ENCODE measurements around the gene ZNF133. TPM values are rescaled to one million over a fixed set of nuclear protein-coding genes. Genes with fewer than 3 reads are reported as not detected.

Gene ZNF133
- total RNA-seq, 1 experiment from 2014 or later, result 30.4 TPM

DNA sequence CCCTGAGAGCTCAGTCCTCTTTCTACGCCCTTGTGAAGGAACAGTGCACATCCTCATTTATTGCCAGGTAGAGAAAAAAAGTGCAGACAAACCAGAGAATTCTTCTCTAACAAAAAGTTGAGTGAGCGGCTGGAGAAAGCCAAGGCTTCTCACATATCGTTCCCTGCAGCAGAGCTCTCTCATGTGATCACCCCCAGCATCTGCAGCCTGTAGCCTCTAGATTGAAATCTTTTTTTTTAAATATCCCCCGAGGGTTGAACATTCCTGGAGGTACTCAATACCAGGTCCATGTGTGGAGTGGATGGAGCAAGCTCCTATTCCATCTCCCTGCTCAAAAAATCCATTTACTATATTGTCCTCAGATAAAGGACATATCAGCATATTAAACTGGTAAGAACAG, 22.9 kb upstream of the ZNF133 start:
- Mint-ChIP-seq H3K36me3 (ENCODE audit: insufficient read depth, unreplicated experiment) (no peaks in the 10 kb centered on the region), H3K27ac (ENCODE audit: low read depth, unreplicated experiment) (no peak overlapping the region), H3K4me1 (ENCODE audit: insufficient read depth, unreplicated experiment) (peaks cover 14% of the 10 kb centered on the region), H3K9me3 (ENCODE audit: unreplicated experiment) (no peaks in the 10 kb centered on the region), H3K4me3 (ENCODE audit: unreplicated experiment) (no peak overlapping the region), H3K27me3 (ENCODE audit: insufficient read depth, unreplicated experiment) (no peaks in the 10 kb centered on the region)
- intact Hi-C loops (cut with micrococcal nuclease), result no loop called here
- no TSS peak for BruUV-seq (replicated peaks)
- no peak for DNase-seq (ENCODE audit: unreplicated experiment)
- CTCF ChIA-PET, result interaction anchor here (0.6 kb wide), 3 partner anchors 156 to 1537 kb away, joined by 3 to 4 read pairs (median 3); no protein-coding TSS in a partner anchor
- TF ChIP-seq, protein P1, sequence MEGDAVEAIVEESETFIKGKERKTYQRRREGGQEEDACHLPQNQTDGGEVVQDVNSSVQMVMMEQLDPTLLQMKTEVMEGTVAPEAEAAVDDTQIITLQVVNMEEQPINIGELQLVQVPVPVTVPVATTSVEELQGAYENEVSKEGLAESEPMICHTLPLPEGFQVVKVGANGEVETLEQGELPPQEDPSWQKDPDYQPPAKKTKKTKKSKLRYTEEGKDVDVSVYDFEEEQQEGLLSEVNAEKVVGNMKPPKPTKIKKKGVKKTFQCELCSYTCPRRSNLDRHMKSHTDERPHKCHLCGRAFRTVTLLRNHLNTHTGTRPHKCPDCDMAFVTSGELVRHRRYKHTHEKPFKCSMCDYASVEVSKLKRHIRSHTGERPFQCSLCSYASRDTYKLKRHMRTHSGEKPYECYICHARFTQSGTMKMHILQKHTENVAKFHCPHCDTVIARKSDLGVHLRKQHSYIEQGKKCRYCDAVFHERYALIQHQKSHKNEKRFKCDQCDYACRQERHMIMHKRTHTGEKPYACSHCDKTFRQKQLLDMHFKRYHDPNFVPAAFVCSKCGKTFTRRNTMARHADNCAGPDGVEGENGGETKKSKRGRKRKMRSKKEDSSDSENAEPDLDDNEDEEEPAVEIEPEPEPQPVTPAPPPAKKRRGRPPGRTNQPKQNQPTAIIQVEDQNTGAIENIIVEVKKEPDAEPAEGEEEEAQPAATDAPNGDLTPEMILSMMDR (IDR thresholded peaks at IDR 0.05; ENCODE audit: unreplicated experiment), result no peak
- POLR2A ChIA-PET, result interaction anchor here (0.6 kb wide), 1 partner anchor 595 kb away, joined by 3 read pairs; no protein-coding TSS in a partner anchor

DNA sequence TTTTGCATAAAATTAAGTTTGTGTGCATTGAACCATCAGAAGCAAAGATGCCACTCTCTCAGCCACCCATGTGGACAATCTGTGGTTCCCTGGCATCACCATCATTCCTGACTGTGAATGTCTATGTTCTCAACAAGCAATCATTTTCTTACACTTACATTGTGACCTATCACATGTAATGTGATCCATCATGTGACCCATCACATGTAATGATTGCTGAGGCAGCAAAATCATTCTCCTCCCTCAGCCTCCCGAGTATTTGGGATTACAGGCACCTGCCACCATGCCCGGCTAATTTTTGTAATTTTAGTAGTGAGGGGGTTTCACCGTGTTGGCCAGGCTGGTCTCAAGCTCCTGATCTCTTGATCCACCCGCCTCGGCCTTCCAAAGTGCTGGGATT, 22.0 kb upstream of the ZNF133 start:
- TF ChIP-seq, protein P1 (IDR thresholded peaks at IDR 0.05; ENCODE audit: unreplicated experiment), result no peak
- H3K4me3 Mint-ChIP-seq (ENCODE audit: unreplicated experiment), result no peak overlapping the region
- H3K36me3 Mint-ChIP-seq (ENCODE audit: insufficient read depth, unreplicated experiment), result no peaks in the 10 kb centered on the region
- intact Hi-C loops (cut with micrococcal nuclease), result no loop called here
- BruUV-seq (replicated peaks), result no TSS peak
- H3K27me3 Mint-ChIP-seq (ENCODE audit: insufficient read depth, unreplicated experiment), result no peaks in the 10 kb centered on the region
- H3K9me3 Mint-ChIP-seq (ENCODE audit: unreplicated experiment), result no peaks in the 10 kb centered on the region
- H3K27ac Mint-ChIP-seq (ENCODE audit: low read depth, unreplicated experiment), result no peak overlapping the region
- DNase-seq (ENCODE audit: unreplicated experiment), result no peak
- ChIA-PET CTCF (no interaction called here), POLR2A (no interaction called here)
- H3K4me1 Mint-ChIP-seq (ENCODE audit: insufficient read depth, unreplicated experiment), result peaks cover 14% of the 10 kb centered on the region

DNA sequence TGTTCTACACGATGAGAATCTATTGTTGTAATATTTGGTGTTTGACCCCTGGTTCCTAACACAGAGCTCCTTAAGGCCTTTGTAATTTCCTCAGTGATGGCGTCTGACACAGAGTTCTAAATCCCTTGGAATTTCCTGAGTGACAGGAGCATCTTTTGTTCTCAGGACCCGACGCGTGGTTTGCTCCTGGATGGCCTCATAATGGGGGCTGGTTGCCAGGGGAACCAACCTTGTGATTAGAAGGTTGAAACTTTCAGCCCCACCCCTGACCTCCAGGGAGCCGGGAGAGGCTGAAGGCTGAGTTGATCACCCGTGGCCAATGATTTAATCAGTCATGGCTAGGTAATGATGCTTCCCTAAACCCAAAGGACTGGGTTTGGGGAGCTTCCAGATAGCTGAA, 20.5 kb upstream of the ZNF133 start:
- no peaks in the 10 kb centered on the region for H3K9me3 Mint-ChIP-seq (ENCODE audit: unreplicated experiment)
- TF ChIP-seq, protein P1 (IDR thresholded peaks at IDR 0.05; ENCODE audit: unreplicated experiment), result no peak
- no peak overlapping the region for H3K4me3 Mint-ChIP-seq (ENCODE audit: unreplicated experiment)
- no peak overlapping the region for H3K27ac Mint-ChIP-seq (ENCODE audit: low read depth, unreplicated experiment)
- no TSS peak for BruUV-seq (replicated peaks)
- H3K36me3 Mint-ChIP-seq (ENCODE audit: insufficient read depth, unreplicated experiment), result no peaks in the 10 kb centered on the region
- H3K27me3 Mint-ChIP-seq (ENCODE audit: insufficient read depth, unreplicated experiment), result no peaks in the 10 kb centered on the region
- ChIA-PET POLR2A (interaction anchor here (1.2 to 1.8 kb wide), 2 partner anchors 12 to 266 kb away, joined by 3 to 6 read pairs; no protein-coding TSS in a partner anchor), CTCF (interaction anchor here (0.5 to 1.9 kb wide), 8 partner anchors 8 to 344 kb away, joined by 3 to 10 read pairs (median 4); partner anchors contain the start of genes KAT14 and PET117)
- no peak for DNase-seq (ENCODE audit: unreplicated experiment)
- intact Hi-C loops (cut with micrococcal nuclease), result no loop called here
- H3K4me1 Mint-ChIP-seq (ENCODE audit: insufficient read depth, unreplicated experiment), result peaks cover 20% of the 10 kb centered on the region

GRCh38 chr20:18271160-18271559, 17.2 kb upstream of the ZNF133 start:
- TF ChIP-seq, protein P1 (IDR thresholded peaks at IDR 0.05; ENCODE audit: unreplicated experiment), result no peak
- H3K27me3 Mint-ChIP-seq (ENCODE audit: insufficient read depth, unreplicated experiment), result no peaks in the 10 kb centered on the region
- H3K9me3 Mint-ChIP-seq (ENCODE audit: unreplicated experiment), result no peaks in the 10 kb centered on the region
- no peak overlapping the region for H3K27ac Mint-ChIP-seq (ENCODE audit: low read depth, unreplicated experiment)
- no peaks in the 10 kb centered on the region for H3K36me3 Mint-ChIP-seq (ENCODE audit: insufficient read depth, unreplicated experiment)
- H3K4me1 Mint-ChIP-seq (ENCODE audit: insufficient read depth, unreplicated experiment), result peaks cover 22% of the 10 kb centered on the region
- intact Hi-C loops (cut with micrococcal nuclease), result no loop called here
- ChIA-PET POLR2A (interaction anchor here (0.8 to 1.3 kb wide), 3 partner anchors 18 to 305 kb away, joined by 3 to 9 read pairs (median 3); partner anchors contain the start of gene MGME1), CTCF (interaction anchor here (0.5 to 0.8 kb wide), 2 partner anchors 73 to 352 kb away, joined by 3 read pairs; no protein-coding TSS in a partner anchor)
- H3K4me3 Mint-ChIP-seq (ENCODE audit: unreplicated experiment), result no peak overlapping the region
- no peak for DNase-seq (ENCODE audit: unreplicated experiment)
- BruUV-seq (replicated peaks), result no TSS peak
